ENCODE results near the gene HOATZ. TPM values are rescaled to one million over a fixed set of nuclear protein-coding genes. Genes with fewer than 3 reads are reported as not detected.

HOATZ gene
- total RNA-seq, 2 experiments from 2014 or later, result not detected

GRCh38 chr11:111525456-111525855 lies 10.9 kb downstream of the HOATZ start:
- Histone ChIP-seq H3K79me2 (ENCODE audit: insufficient read depth, low read depth, low read length) (no peaks in the 10 kb centered on the region), H3K4me2 (ENCODE audit: low read length) (no peak overlapping the region), H3K4me3 (ENCODE audit: low read depth, low read length, poor library complexity, severe bottlenecking) (no peak overlapping the region), H3K36me3 (ENCODE audit: insufficient read depth, low read length) (no peaks in the 10 kb centered on the region), H3K27ac (ENCODE audit: low read depth, low read length, poor library complexity, severe bottlenecking) (no peak overlapping the region), H3K9me2 (ENCODE audit: insufficient read depth, low read length) (no peaks in the 10 kb centered on the region), H2AFZ (ENCODE audit: low read length) (no peak overlapping the region), H3K9me3 (ENCODE audit: low read length) (no peaks in the 10 kb centered on the region), H3K4me1 (ENCODE audit: insufficient read depth, low read length, poor library complexity, severe bottlenecking) (no peaks in the 10 kb centered on the region), H4K20me1 (ENCODE audit: insufficient read depth, low read length) (no peaks in the 10 kb centered on the region)
- no peak for TF ChIP-seq CTCF (conservative IDR thresholded peaks at IDR 0.05; ENCODE audit: low read length)
- no peak for TF ChIP-seq EZH2phosphoT487 (IDR thresholded peaks at IDR 0.05; ENCODE audit: borderline replicate concordance, low read depth, low read length)
- ChIA-PET POLR2A (no interaction called here), CTCF (ENCODE audit: unreplicated experiment) (no interaction called here)
- intact Hi-C loops (cut with micrococcal nuclease; ENCODE audit: unreplicated experiment), result no loop called here
- no TSS peak for BruUV-seq (replicated peaks)
- DNase-seq (ENCODE audit: low spot score), result no peak

GRCh38 chr11:111526501-111526900 lies 11.9 kb downstream of the HOATZ start:
- no peak overlapping the region for H3K4me2 ChIP-seq (ENCODE audit: low read length)
- no peaks in the 10 kb centered on the region for H3K9me2 ChIP-seq (ENCODE audit: insufficient read depth, low read length)
- H3K4me1 ChIP-seq (ENCODE audit: insufficient read depth, low read length, poor library complexity, severe bottlenecking), result no peaks in the 10 kb centered on the region
- H4K20me1 ChIP-seq (ENCODE audit: insufficient read depth, low read length), result no peaks in the 10 kb centered on the region
- H2AFZ ChIP-seq (ENCODE audit: low read length), result no peak overlapping the region
- H3K27ac ChIP-seq (ENCODE audit: low read depth, low read length, poor library complexity, severe bottlenecking), result no peak overlapping the region
- no peak for DNase-seq (ENCODE audit: low spot score)
- H3K79me2 ChIP-seq (ENCODE audit: insufficient read depth, low read depth, low read length), result no peaks in the 10 kb centered on the region
- H3K9me3 ChIP-seq (ENCODE audit: low read length), result no peaks in the 10 kb centered on the region
- H3K36me3 ChIP-seq (ENCODE audit: insufficient read depth, low read length), result no peaks in the 10 kb centered on the region
- POLR2A ChIA-PET, result no interaction called here
- intact Hi-C loops (cut with micrococcal nuclease; ENCODE audit: unreplicated experiment), result no loop called here
- BruUV-seq (replicated peaks), result no TSS peak
- CTCF ChIA-PET (ENCODE audit: unreplicated experiment), result no interaction called here
- H3K4me3 ChIP-seq (ENCODE audit: low read depth, low read length, poor library complexity, severe bottlenecking), result no peak overlapping the region
- TF ChIP-seq EZH2phosphoT487 (IDR thresholded peaks at IDR 0.05; ENCODE audit: borderline replicate concordance, low read depth, low read length), result no peak
- no peak for TF ChIP-seq CTCF (conservative IDR thresholded peaks at IDR 0.05; ENCODE audit: low read length)

- Histone ChIP-seq H3K9me2 (ENCODE audit: insufficient read depth, low read length) (no peaks in the 10 kb centered on the region), H3K36me3 (ENCODE audit: insufficient read depth, low read length) (no peaks in the 10 kb centered on the region), H4K20me1 (ENCODE audit: insufficient read depth, low read length) (no peaks in the 10 kb centered on the region), H3K4me1 (ENCODE audit: insufficient read depth, low read length, poor library complexity, severe bottlenecking) (no peaks in the 10 kb centered on the region), H3K4me2 (ENCODE audit: low read length) (no peak overlapping the region), H3K4me3 (ENCODE audit: low read depth, low read length, poor library complexity, severe bottlenecking) (no peak overlapping the region), H3K27ac (ENCODE audit: low read depth, low read length, poor library complexity, severe bottlenecking) (no peak overlapping the region), H3K79me2 (ENCODE audit: insufficient read depth, low read depth, low read length) (no peaks in the 10 kb centered on the region), H3K9me3 (ENCODE audit: low read length) (no peaks in the 10 kb centered on the region), H2AFZ (ENCODE audit: low read length) (no peak overlapping the region)
- no peak for DNase-seq (ENCODE audit: low spot score)
- intact Hi-C loops (cut with micrococcal nuclease; ENCODE audit: unreplicated experiment), result no loop called here
- TF ChIP-seq CTCF (conservative IDR thresholded peaks at IDR 0.05; ENCODE audit: low read length), result no peak
- no peak for TF ChIP-seq EZH2phosphoT487 (IDR thresholded peaks at IDR 0.05; ENCODE audit: borderline replicate concordance, low read depth, low read length)
- ChIA-PET CTCF (ENCODE audit: unreplicated experiment) (no interaction called here), POLR2A (no interaction called here)
- no TSS peak for BruUV-seq (replicated peaks)
Measured at GRCh38 chr11:111527279-111527678, 12.7 kb downstream of the HOATZ start.

All from OCI-LY7 (cell line).